Colonic mucosa (tissue), 4 donors: ENCODE results near the gene TRIB2. TPM values are rescaled to one million over a fixed set of nuclear protein-coding genes. Genes with fewer than 3 reads are reported as not detected.

Experiments used
- DNase-seq: peaks from one replicate; pipeline ENCODE4 v3.0.0-alpha.2; 2020
- H3K27ac ChIP-seq: fragments of 200-600 bp; one replicate; pipeline ENCODE4 v1.8.0; 2021
- H3K27me3 ChIP-seq: fragments of 200-600 bp; one replicate; pipeline ENCODE4 v1.8.0; 2021
- H3K36me3 ChIP-seq: fragments of 200-600 bp; one replicate; pipeline ENCODE4 v1.8.0; 2021
- H3K4me1 ChIP-seq: fragments of 200-600 bp; one replicate; pipeline ENCODE4 v1.8.0; 2021; ENCODE audit warnings: mild to moderate bottlenecking
- H3K4me3 ChIP-seq: fragments of 200-600 bp; one replicate; pipeline ENCODE4 v1.8.0; 2021
- H3K9ac ChIP-seq, 2 donors: one replicate each; pipeline ENCODE4 v1.7.0; 2013; ENCODE audit warnings: control low read depth in 2 of 2, low read depth in 2 of 2, low read length in 2 of 2
- H3K9me3 ChIP-seq: fragments of 200-600 bp; one replicate; pipeline ENCODE4 v1.8.0; 2021
- CTCF ChIP-seq: fragments of 200-600 bp; IDR thresholded peaks from one replicate; pipeline ENCODE4 v1.8.0; 2022; ENCODE audit warnings: antibody characterized with exemption, mild to moderate bottlenecking
- intact Hi-C: fragments of 100-400 bp; cut with DNase I; formaldehyde crosslinking; loops from one replicate; pipeline ENCODE4 v1.14.1; 2022
- total RNA-seq, 2 donors: library from RNA; stranded (reverse); fragmentation: NEBNext Ultra II Directional in 1 of 2; extraction: Animal tissue kit (Norgen Biotek cat#: 25700) in 1 of 2; gene quantifications; one replicate each; pipeline ENCODE4 v1.2.1, GENCODE V29; 2021
- donor health status: healthy.
- donor health status: DM: no; HTN: no; CAD: no.
- donor health status: DM: no; HTN: no; CAD: no.

The TRIB2 gene
- total RNA-seq, 2 donors from 2014 or later: 3.7 to 10.5 TPM

GRCh38 chr2:12726271-12726670 is 9.5 kb downstream of the TRIB2 start:
- Histone ChIP-seq H3K4me1 (peaks cover 4% of the 10 kb centered on the region), H3K27ac (no peak overlapping the region), H3K4me3 (no peak overlapping the region), H3K9me3 (no peaks in the 10 kb centered on the region), H3K9ac (no peak overlapping the region), H3K36me3 (no peaks in the 10 kb centered on the region), H3K27me3 (no peaks in the 10 kb centered on the region)
- no peak for DNase-seq
- TF ChIP-seq CTCF: no peak
- intact Hi-C loops: no loop called here

GRCh38 chr2:12727065-12727464 is 10.3 kb downstream of the TRIB2 start:
- Histone ChIP-seq H3K4me1 (peaks cover 4% of the 10 kb centered on the region), H3K9me3 (no peaks in the 10 kb centered on the region), H3K27me3 (no peaks in the 10 kb centered on the region), H3K27ac (no peak overlapping the region), H3K9ac (no peak overlapping the region), H3K36me3 (no peaks in the 10 kb centered on the region), H3K4me3 (no peak overlapping the region)
- no peak for TF ChIP-seq CTCF
- intact Hi-C loops: no loop called here
- DNase-seq: no peak

- no peak overlapping the region for H3K9ac ChIP-seq
- H3K4me3 ChIP-seq: no peak overlapping the region
- H3K27ac ChIP-seq: no peak overlapping the region
- no peaks in the 10 kb centered on the region for H3K36me3 ChIP-seq
- H3K9me3 ChIP-seq: no peaks in the 10 kb centered on the region
- intact Hi-C loops: no loop called here
- peaks cover 4% of the 10 kb centered on the region for H3K4me1 ChIP-seq
- H3K27me3 ChIP-seq: no peaks in the 10 kb centered on the region
- no peak for TF ChIP-seq CTCF
- DNase-seq: no peak
Measured at GRCh38 chr2:12727641-12728040, 10.9 kb downstream of the TRIB2 start.

- no peaks in the 10 kb centered on the region for H3K27me3 ChIP-seq
- DNase-seq: no peak
- no peak overlapping the region for H3K9ac ChIP-seq
- H3K27ac ChIP-seq: no peak overlapping the region
- H3K4me1 ChIP-seq: peaks cover 4% of the 10 kb centered on the region
- no peak overlapping the region for H3K4me3 ChIP-seq
- intact Hi-C loops: no loop called here
- TF ChIP-seq CTCF: no peak
- no peaks in the 10 kb centered on the region for H3K36me3 ChIP-seq
- no peaks in the 10 kb centered on the region for H3K9me3 ChIP-seq
Measured at GRCh38 chr2:12728221-12728777, 11.6 kb downstream of the TRIB2 start.

GRCh38 chr2:12730265-12730664 is 13.5 kb downstream of the TRIB2 start:
- peaks cover 4% of the 10 kb centered on the region for H3K4me1 ChIP-seq
- no peaks in the 10 kb centered on the region for H3K36me3 ChIP-seq
- intact Hi-C loops: no loop called here

More at GRCh38 chr2:12730265-12730664, 13.5 kb downstream of the TRIB2 start:
- H3K4me3 ChIP-seq: no peak overlapping the region
- no peak for DNase-seq
- TF ChIP-seq CTCF: no peak
- H3K9ac ChIP-seq: no peak overlapping the region
- H3K9me3 ChIP-seq: no peaks in the 10 kb centered on the region
- H3K27me3 ChIP-seq: no peaks in the 10 kb centered on the region
- no peak overlapping the region for H3K27ac ChIP-seq
